ENCODE measurements around the gene ANKRD40.

GRCh38 chr17:50663812-50664374, 43.8 kb downstream of the ANKRD40 start:
- TF ChIP-seq CTCF (IDR thresholded peaks at IDR 0.05; ENCODE audit: low read depth, low read length), result no peak
- no peak for TF ChIP-seq POLR2A (IDR thresholded peaks at IDR 0.05; ENCODE audit: extremely low read depth, insufficient read length)
